Umbilical cord (tissue), 2 donors: Measurements from ENCODE around the gene ESAM. TPM values are rescaled to one million over a fixed set of nuclear protein-coding genes. Genes with fewer than 3 reads are reported as not detected.

Experiments used
- DNase-seq: peaks from one replicate; pipeline ENCODE4 v3.0.0-alpha.2; 2015; ENCODE audit warnings: low spot score
- total RNA-seq: library from RNA; depleted of rRNA; stranded (reverse); fragments of >200 nt; gene quantifications from one replicate; pipeline ENCODE4 v1.2.3, GENCODE V29; 2014; ENCODE audit warnings: low replicate concordance; ENCODE audit not compliant: insufficient read depth

ESAM gene, protein sequence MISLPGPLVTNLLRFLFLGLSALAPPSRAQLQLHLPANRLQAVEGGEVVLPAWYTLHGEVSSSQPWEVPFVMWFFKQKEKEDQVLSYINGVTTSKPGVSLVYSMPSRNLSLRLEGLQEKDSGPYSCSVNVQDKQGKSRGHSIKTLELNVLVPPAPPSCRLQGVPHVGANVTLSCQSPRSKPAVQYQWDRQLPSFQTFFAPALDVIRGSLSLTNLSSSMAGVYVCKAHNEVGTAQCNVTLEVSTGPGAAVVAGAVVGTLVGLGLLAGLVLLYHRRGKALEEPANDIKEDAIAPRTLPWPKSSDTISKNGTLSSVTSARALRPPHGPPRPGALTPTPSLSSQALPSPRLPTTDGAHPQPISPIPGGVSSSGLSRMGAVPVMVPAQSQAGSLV
- 9.4 TPM for total RNA-seq

DNA sequence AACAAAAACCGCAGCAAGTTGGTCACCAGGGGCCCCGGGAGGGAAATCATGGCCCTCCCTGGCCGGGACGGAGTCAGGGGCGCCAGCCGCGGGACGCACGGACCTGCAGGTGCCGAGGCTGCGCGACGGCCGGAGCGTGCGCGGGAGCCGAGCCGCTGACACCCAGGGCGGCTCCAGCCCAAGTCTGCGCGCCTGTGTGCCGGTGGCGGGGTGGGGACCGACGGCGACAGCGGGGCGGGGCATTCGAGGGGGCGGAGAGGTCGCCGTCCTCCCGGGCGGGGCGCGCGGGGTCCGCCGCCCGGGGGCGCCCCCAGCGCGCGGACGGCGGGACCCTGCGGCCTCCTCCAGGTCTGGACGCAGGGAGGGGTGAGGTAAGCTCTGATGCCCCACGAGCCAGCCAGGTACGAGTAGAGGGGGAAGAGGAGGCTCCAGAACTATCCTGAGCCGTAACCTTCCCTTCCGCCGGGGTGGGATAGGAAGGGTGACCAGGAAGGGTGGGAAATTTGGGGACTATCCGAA lies at the start of gene ESAM:
TSS of gene ESAM (minus strand) at position 186 of the 519 bp plus-strand sequence. CDS start at position 50, 136 bp downstream.
- DNase-seq: no peak

DNA sequence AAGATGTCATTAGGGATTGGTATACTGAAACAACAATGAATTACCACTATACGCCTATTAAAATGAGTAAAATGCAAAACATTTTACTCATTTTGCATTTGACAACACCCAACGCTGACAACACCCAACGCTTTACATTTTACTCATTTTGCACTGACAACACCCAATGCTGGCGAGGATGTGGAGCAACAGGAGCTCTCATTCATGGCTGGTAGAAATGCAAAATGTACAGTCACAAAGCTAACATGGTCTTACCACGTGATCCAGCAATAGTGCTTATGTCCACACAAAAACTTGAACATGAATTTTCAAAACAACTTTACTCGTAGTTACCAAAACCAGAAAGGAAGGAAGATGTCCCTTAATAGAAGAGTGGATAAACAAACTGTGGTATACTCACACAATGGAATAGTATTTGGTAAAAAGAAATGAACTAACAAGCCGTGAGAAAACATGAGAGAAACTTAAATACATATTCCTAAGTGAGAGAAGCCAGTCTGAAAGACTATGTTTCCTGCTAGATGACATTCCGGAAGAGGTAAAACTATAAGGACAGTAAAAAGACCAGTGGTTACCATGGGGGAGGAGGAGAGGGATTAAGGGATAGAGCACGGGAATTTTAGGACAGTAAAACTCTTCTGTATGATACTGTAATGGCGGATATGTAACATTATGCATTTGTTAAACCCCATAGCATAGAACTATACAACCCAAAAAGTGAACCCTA lies 49.5 kb upstream of the ESAM start:
- no peak for DNase-seq

DNA sequence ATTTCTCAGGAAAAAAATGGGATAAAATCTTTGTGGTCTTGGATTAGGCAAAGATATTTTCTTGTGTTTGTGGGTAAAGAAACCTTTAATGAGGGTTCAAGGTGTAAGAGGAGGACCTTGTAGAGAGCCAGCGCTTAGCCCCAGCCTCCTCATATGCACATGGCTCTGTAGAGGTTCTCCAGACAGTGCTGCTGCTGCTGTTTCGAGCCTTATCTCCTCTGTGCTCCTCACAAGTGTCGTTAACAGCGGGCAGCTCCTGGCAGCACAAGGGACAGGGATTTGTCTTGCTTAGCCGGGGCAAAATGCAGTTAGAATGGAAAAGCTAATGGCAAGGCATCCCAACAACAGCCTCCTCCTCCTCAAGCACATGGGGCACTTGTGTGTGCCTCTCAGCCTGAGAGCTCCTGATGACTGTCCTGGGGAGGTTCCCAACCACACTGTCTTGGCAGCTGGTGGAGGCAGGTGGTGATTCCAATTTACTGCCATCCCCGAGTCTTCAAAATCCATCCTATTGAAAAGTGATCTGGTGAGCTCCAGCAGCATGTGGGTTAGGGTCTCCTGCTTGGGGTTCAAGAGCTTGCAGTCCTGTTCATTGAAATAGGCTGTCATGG lies 45.7 kb upstream of the ESAM start:
- no peak for DNase-seq

DNA sequence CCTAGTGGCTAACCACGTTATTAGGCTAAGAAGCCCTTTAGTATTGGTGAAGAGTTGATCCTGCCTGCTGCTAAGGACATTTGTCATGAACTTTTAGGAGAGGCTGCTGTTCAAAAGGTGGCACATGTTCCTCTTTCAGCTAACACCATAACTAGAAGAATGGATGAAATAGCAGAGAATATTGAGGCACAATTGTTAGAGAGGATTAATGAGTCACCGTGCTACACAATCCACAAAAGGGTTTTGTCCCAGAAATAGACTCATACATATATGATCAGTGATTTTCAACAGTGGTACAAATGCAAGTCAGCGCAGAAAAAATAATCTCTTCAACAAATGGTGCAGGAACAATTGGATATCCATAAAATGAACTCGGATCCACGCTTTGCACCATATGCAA lies 45.1 kb upstream of the ESAM start:
- no peak for DNase-seq

DNA sequence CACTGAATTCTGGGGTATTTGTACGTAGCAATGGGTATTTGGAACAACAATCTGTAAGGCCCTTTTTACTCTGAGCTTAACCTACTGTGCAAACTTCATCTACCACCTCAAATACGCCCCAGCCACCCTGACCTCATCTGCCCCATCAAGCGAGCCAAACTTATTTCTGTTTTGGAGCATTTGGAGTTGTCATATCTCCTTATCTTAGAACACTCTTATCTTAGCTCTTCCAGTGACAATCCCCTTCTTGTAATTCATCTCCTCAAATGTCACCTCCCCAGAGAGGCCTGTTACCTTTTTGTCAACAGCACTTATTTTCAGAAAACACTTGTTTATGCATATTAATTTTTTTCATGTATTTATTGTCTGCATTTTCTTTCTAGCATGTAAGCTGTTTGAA lies 42.8 kb upstream of the ESAM start:
- no peak for DNase-seq

- no peak for DNase-seq
Observed at GRCh38 chr11:124801636-124802312, 39.7 kb upstream of the ESAM start.

GRCh38 chr11:124801014-124801413 lies 38.9 kb upstream of the ESAM start:
- peak; percentile 43 for DNase-seq

DNA sequence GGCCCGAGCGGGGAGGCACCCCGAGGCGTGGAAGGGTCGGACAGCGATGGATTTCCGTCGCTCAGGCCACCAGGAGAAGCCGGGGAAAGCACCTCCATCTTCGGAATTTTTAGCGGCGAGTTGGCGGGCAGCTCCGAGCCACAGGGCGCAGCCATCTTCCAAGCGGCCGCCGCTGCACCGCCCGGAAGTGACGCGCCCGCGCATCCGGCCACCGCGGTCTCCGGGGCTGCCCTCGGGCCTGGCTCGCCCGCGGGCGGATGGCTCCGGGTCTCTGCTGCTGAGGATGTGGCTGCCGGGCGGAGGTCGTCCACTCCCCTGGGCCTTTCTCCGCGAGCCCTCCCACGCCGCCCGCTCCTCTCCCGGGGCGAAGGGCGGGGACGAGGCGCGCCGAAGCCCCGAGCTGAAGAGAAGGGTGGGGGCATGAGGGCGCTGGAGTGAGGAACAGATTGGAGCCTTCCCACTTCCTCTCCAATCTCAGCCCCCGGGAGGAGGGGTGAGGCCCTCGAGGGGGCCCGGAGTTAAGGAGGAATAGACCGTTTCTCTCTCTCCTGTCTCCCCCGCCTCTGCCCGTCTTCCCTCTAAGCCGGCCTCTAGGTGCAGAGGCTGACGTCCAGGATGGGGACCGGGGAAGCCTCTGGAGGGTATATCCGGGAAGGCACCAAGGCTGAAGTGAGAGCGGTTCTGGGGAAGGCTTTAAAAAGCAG lies 38.3 kb upstream of the ESAM start, which contains the start of gene MSANTD2:
TSS of gene MSANTD2 (minus strand) at position 181 of the 704 bp plus-strand sequence. CDS start at position 155, 26 bp downstream.
- DNase-seq: peak; percentile 98

- peak; percentile 31 for DNase-seq
Observed at GRCh38 chr11:124799348-124800225, 37.5 kb upstream of the ESAM start.

GRCh38 chr11:124798991-124799347 lies 36.9 kb upstream of the ESAM start:
- DNase-seq: peak; percentile 23

DNA sequence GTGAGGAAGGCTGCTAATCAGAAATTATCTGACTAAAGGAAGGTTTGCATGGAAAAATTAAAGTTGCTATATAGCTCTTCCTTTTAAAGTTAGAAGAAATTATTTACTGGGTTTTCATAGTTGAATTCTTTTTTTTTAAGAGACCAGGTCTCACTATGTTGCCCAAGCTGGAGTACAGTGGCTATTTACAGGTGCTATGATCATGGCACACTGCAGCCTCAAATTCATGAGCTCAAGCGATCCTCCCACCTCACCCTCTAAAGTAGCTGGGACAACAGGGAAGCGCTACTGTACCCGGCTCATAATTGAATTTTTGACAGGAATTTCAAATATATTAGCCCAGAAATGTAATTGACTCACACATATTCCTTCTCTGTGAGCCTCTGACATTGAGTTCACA lies 34.2 kb upstream of the ESAM start:
- no peak for DNase-seq

DNA sequence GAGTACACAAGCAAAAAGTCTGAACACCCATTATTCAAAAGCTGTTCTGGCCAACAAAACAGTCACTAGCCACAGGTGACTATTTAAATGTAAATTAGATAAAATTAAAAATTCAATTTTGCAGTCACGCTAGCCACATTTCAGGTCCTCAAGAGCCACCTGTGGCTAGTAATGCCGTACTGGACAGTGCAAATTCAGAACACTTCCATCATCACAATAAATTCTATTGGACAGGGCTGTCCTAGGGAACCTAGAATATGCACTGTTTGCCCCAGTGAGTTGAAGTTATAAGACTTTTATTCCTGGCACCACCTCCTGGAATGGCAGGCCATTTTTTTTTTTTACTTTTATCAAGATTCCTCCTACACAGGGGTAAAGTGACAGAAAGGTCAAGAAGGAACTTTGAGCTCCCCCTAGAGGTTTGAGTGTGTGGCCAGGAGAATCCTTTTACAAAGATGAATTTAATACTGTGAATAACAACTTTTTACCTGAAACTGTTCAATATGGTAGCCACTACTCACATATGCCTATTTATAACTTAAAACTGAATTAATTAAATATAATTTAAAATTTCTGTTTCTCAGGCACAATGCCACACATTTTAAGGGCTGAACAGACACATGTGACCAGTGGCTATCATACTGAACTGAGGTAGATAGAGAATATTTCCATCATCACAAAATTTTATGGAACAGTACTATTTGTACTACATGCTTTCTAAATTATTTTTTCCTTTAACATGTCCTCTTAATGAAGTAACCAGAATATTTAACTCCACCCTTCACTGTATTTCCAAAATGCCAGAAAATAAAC lies 31.6 kb upstream of the ESAM start:
- peak; percentile 38 for DNase-seq

DNA sequence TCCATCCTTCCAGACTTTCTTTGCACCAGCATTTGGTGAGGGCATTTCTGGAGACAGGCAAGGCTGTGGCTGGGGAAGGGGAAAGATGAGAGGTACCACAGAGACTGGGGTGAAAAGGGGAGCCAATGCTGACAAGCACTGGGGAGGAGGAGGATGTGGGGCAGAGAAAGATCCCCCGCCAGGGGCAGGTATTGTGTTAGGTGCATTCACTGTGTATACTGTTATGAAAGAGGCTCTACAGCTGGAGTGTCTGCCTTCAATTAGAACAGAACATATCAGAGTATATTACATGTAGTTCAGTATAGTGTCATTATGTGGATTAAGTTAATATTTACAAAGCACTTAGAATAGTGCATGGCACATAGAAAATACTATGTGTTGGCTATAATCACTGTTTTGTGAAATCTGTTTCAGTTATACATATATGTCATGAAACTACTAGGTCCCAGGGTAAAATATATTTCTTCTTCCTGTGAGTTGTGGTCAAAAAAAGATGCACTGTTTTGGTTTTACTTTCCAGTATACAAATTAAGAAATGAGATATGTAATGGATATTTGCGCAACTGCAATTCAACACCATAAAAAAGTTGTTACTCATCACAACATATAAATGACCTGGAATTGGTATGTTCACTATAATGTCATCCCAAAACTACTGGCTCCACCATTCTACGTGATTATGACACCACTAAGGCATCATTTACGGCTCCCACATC lies 29.7 kb upstream of the ESAM start:
- DNase-seq: no peak

GRCh38 chr11:124788521-124788920 lies 26.4 kb upstream of the ESAM start:
- no peak for DNase-seq

GRCh38 chr11:124784051-124784450 lies 22.0 kb upstream of the ESAM start:
- no peak for DNase-seq

- DNase-seq: no peak
Observed at GRCh38 chr11:124783002-124783401, 20.9 kb upstream of the ESAM start.

- no peak for DNase-seq
Observed at GRCh38 chr11:124779568-124779967, 17.5 kb upstream of the ESAM start.

- no peak for DNase-seq
Observed at GRCh38 chr11:124778281-124778680, 16.2 kb upstream of the ESAM start.
